HG03565 (cell line): ENCODE measurements around the gene DEDD.

Experiments
- ATAC-seq: cut with Tn5 transposase; IDR thresholded peaks from one replicate; pipeline ENCODE4 v1.9.1; 2021; ENCODE audit warnings: mild to moderate bottlenecking, moderate library complexity; ENCODE audit not compliant: unreplicated experiment

Gene DEDD

DNA sequence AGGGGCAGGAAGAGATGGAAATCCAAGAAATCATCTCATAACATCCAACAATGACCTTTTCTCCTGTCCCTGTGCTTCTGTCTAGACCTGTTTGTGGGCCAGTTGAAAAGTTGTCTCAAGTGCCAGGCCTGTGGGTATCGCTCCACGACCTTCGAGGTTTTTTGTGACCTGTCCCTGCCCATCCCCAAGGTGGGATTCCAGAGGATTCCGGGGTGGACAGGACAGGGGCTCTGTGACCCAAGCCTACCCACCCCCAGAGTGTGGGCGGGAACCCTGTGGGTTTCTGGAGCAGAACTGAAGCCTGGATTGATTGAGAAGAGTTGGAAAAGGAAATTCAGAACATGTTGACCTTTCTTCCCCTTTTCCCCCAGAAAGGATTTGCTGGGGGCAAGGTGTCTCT lies 31.3 kb upstream of the DEDD start:
- ATAC-seq = no peak

- ATAC-seq = no peak
Observed at GRCh38 chr1:161162806-161163205, 30.3 kb upstream of the DEDD start.

- ATAC-seq = no peak
Observed at GRCh38 chr1:161162052-161162451, 29.6 kb upstream of the DEDD start.

- no peak for ATAC-seq
Observed at GRCh38 chr1:161161652-161162051, 29.2 kb upstream of the DEDD start.

- no peak for ATAC-seq
Observed at GRCh38 chr1:161160671-161161145, 28.2 kb upstream of the DEDD start.

DNA sequence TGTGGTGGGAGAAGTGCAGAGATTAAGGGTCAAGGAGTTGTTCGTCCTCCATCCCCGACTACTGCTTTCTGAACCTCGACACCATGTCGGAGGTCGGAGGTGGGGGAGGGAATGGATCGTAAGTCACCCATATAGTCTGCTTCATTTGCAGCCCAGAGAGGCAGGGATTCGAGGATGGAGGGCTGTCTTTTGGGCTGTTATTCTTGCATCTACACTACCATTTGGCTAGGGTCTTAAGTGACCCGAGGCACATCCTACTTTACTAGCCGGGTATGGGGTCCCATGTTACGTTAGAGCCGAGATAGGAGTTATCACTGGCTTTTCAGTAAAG lies 27.4 kb upstream of the DEDD start:
- no peak for ATAC-seq

- peak; percentile 71 for ATAC-seq
Observed at GRCh38 chr1:161159087-161159912, 26.8 kb upstream of the DEDD start, which contains the start of gene USP21. USP21 (plus strand) TSS chr1:161159500; CDS start chr1:161160641, 1,141 bp downstream.

GRCh38 chr1:161158316-161159010 lies 26.0 kb upstream of the DEDD start:
- no peak for ATAC-seq

GRCh38 chr1:161157867-161158266 lies 25.4 kb upstream of the DEDD start:
- no peak for ATAC-seq

- no peak for ATAC-seq
Observed at GRCh38 chr1:161153682-161154337, 21.3 kb upstream of the DEDD start, which contains the start of gene UFC1. UFC1 (plus strand) TSS chr1:161153978; CDS start chr1:161153998, 20 bp downstream.

- ATAC-seq = no peak
Observed at GRCh38 chr1:161153176-161153575, 20.7 kb upstream of the DEDD start.

GRCh38 chr1:161145832-161146231 lies 13.4 kb upstream of the DEDD start:
- ATAC-seq = no peak

- no peak for ATAC-seq
Observed at GRCh38 chr1:161140755-161141400, 8.4 kb upstream of the DEDD start.

- ATAC-seq = no peak
Observed at GRCh38 chr1:161139766-161140165, 7.3 kb upstream of the DEDD start.

GRCh38 chr1:161138431-161138830 lies 6.0 kb upstream of the DEDD start:
- ATAC-seq = no peak

DNA sequence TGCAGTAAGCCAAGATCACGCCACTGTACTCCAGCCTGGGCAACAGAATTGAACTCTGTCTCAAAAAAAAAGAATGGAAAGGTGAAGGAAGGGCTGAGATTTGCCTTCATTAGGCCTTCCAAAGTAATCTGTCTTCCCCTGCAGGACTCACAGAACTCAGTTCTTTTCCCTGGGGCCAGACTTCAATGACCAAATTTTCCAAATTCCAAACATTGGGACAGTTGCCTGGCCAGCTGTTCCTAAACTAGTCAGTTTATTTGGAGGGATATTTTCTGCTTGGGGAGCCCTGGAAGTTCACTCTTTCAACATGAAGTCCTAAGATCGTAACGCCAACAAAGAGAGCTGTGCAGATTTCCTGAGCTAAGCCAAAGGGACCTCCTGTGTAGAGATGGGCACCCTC lies 5.4 kb upstream of the DEDD start:
- no peak for ATAC-seq

DNA sequence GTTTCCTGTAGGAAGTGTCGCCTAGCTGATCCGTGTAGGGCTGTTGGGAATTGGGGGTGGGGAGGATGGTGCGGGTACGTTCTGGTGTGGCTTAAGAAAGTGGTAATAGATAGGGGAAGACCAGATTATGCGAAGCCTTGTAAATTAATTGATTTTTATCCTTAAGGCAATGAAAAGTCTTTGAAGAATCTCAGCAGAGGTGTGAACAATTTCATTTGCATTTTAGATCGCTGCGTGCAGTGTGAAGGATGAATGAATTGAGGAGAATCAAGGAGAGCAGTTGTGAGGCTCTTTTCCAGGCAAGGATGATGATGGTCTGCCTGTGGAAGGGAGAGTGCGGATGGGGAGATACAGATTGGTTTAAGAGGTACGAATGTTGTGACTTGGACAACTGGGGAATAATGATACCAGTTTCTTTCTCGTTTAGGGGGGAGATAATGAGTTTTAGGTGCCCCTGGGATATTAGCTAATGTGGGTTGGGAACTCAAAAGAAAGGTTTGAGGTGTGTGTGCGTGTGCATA lies 813 bp upstream of the DEDD start:
- no peak for ATAC-seq

- no peak for ATAC-seq
Observed at GRCh38 chr1:161131523-161132409, 701 bp downstream of the DEDD start.

- no peak for ATAC-seq
Observed at GRCh38 chr1:161130266-161130665, 2.2 kb downstream of the DEDD start.
